Smooth muscle cell (in vitro differentiated cells): Measurements from ENCODE around the gene MXD3. TPM values are rescaled to one million over a fixed set of nuclear protein-coding genes. Genes with fewer than 3 reads are reported as not detected.
"Not testable (repeated sequence)": the region's sequence is repeated elsewhere in the genome, so short reads cannot be mapped to it uniquely, and the experiment has no call there.

Experiments
- DNase-seq: peaks from one replicate; lab custom pipeline; 2025; ENCODE audit not compliant: unreplicated experiment; lab: John Stamatoyannopoulos, UW
- H2AFZ ChIP-seq: fragments of 200-600 bp; sonication (generic); 2 replicates; pipeline ENCODE4 v1.6.0; 2016; ENCODE audit warnings: antibody characterized with exemption, low read depth, mild to moderate bottlenecking
- H3F3A ChIP-seq: fragments of 200-600 bp; sonication (generic); 2 replicates; pipeline ENCODE4 v1.6.0; 2017; ENCODE audit warnings: antibody characterized with exemption, low read depth
- H3K27ac ChIP-seq: fragments of 200-600 bp; sonication (generic); 2 replicates; pipeline ENCODE4 v1.5.1; 2016; ENCODE audit warnings: low read depth, mild to moderate bottlenecking
- H3K27me3 ChIP-seq: fragments of 200-600 bp; sonication (generic); 2 replicates; pipeline ENCODE4 v1.6.1; 2016; ENCODE audit warnings: low read depth, mild to moderate bottlenecking
- H3K36me3 ChIP-seq: fragments of 200-600 bp; sonication (generic); 2 replicates; pipeline ENCODE4 v1.5.1; 2016; ENCODE audit warnings: low read depth
- H3K4me1 ChIP-seq: fragments of 200-600 bp; sonication (generic); 2 replicates; pipeline ENCODE4 v1.5.1; 2016; ENCODE audit warnings: low read depth
- H3K4me2 ChIP-seq: fragments of 200-600 bp; sonication (generic); 2 replicates; pipeline ENCODE4 v1.6.0; 2016; ENCODE audit warnings: mild to moderate bottlenecking
- H3K4me3 ChIP-seq: fragments of 200-600 bp; sonication (generic); 2 replicates; pipeline ENCODE4 v1.5.1; 2016; ENCODE audit warnings: mild to moderate bottlenecking
- H3K79me2 ChIP-seq: fragments of 200-600 bp; sonication (generic); 2 replicates; pipeline ENCODE4 v1.6.0; 2016; ENCODE audit warnings: low read depth, mild to moderate bottlenecking
- H3K9ac ChIP-seq: fragments of 200-600 bp; sonication (generic); 2 replicates; pipeline ENCODE4 v1.6.0; 2016; ENCODE audit warnings: low read depth
- H3K9me3 ChIP-seq: fragments of 200-600 bp; sonication (generic); replicated peaks from 2 replicates; pipeline ENCODE4 v1.5.1; 2016; ENCODE audit warnings: low read depth
- H4K20me1 ChIP-seq: fragments of 200-600 bp; sonication (generic); 2 replicates; pipeline ENCODE4 v1.6.0; 2016; ENCODE audit warnings: low read depth
- CTCF ChIP-seq: fragments of 200-600 bp; sonication (generic); IDR thresholded peaks from 2 replicates; pipeline ENCODE4 v1.5.1; 2017; ENCODE audit warnings: borderline replicate concordance, mild to moderate bottlenecking, antibody characterized with exemption; ENCODE audit not compliant: insufficient read depth, poor library complexity, severe bottlenecking
- WGBS: methylation state at CpG from one replicate; pipeline ENCODE4 v1.1.7; 2016; ENCODE audit warnings: low lambda C conversion rate; 5-methylcytosine and 5-hydroxymethylcytosine counted together
- polyA plus RNA-seq: library from polyadenylated mRNA; unstranded; fragments of >200 nt; fragmentation: Nextera tagmentation; extraction: Ambion mirVana; gene quantifications from 2 replicates; pipeline ENCODE4 v1.2.1, GENCODE V29; 2016
- total RNA-seq: library from RNA; depleted of rRNA; stranded (reverse); fragments of >200 nt; gene quantifications from 2 replicates; pipeline ENCODE4 v1.2.3, GENCODE V29; 2014

MXD3 gene
- 8.6 and 16.9 TPM in 2 replicates for total RNA-seq
- polyA plus RNA-seq: 14.9 and 15.6 TPM in 2 replicates

GRCh38 chr5:177311723-177312648 is at the start of gene MXD3:
MXD3 (minus strand) TSS chr5:177311898; CDS start chr5:177311830, 68 bp downstream.
- H3K4me1 ChIP-seq: no peaks in the 10 kb centered on the region
- H3K4me3 ChIP-seq: peak within 1 kb of the TSS; percentile 71
- peak within 1 kb of the TSS; percentile 45 for H3K9ac ChIP-seq
- peak within 1 kb of the TSS; percentile 55 for H3K27ac ChIP-seq
- H3K9me3 ChIP-seq: no peaks in the 10 kb centered on the region
- H3K4me2 ChIP-seq: peak within 1 kb of the TSS; percentile 96
- H3F3A ChIP-seq: no peaks in the 10 kb centered on the region
- H3K79me2 ChIP-seq: no peaks in the 10 kb centered on the region
- peak; percentile 74 for DNase-seq
- no peak within 1 kb of the TSS for H2AFZ ChIP-seq
- peaks cover 40% of the 10 kb centered on the region for H4K20me1 ChIP-seq
- WGBS: 1% methylated on average over 58 of the region's 78 CpGs
- no peak for TF ChIP-seq CTCF
- H3K36me3 ChIP-seq: no peaks in the 10 kb centered on the region
- H3K27me3 ChIP-seq: no peaks in the 10 kb centered on the region

- H3F3A ChIP-seq, H3K9me3 ChIP-seq, H3K4me2 ChIP-seq, H3K27ac ChIP-seq, H3K36me3 ChIP-seq, H2AFZ ChIP-seq, H3K4me3 ChIP-seq, DNase-seq, H3K9ac ChIP-seq, H3K27me3 ChIP-seq, H3K79me2 ChIP-seq, H4K20me1 ChIP-seq: not testable (repeated sequence)
- 89% methylated on average over 7 of the region's 7 CpGs for WGBS
- H3K4me1 ChIP-seq: peaks cover 11% of the 10 kb centered on the region
Observed at GRCh38 chr5:177360740-177361139, 49.0 kb upstream of the MXD3 start.

- no peaks in the 10 kb centered on the region for H3K27me3 ChIP-seq
- H4K20me1 ChIP-seq: no peaks in the 10 kb centered on the region
- H3K27ac ChIP-seq: no peak overlapping the region
- H3K4me1 ChIP-seq: peaks cover 11% of the 10 kb centered on the region
- TF ChIP-seq CTCF: no peak
- H3F3A ChIP-seq: no peaks in the 10 kb centered on the region
- no peak overlapping the region for H2AFZ ChIP-seq
- 91% methylated on average over 3 of the region's 3 CpGs for WGBS
- no peak overlapping the region for H3K4me3 ChIP-seq
- H3K79me2 ChIP-seq: no peaks in the 10 kb centered on the region
- H3K9me3 ChIP-seq: no peaks in the 10 kb centered on the region
- H3K4me2 ChIP-seq: no peak overlapping the region
- H3K36me3 ChIP-seq: no peaks in the 10 kb centered on the region
- no peak overlapping the region for H3K9ac ChIP-seq
- DNase-seq: no peak
Observed at GRCh38 chr5:177359860-177360259, 48.2 kb upstream of the MXD3 start.

GRCh38 chr5:177359451-177359851 is 47.8 kb upstream of the MXD3 start:
- Histone ChIP-seq H3K9ac (no peak overlapping the region), H3K79me2 (no peaks in the 10 kb centered on the region), H3K4me2 (no peak overlapping the region), H3K27me3 (no peaks in the 10 kb centered on the region), H3F3A (no peaks in the 10 kb centered on the region), H3K4me3 (no peak overlapping the region), H3K9me3 (no peaks in the 10 kb centered on the region), H3K4me1 (peaks cover 11% of the 10 kb centered on the region), H2AFZ (no peak overlapping the region), H3K36me3 (no peaks in the 10 kb centered on the region), H3K27ac (no peak overlapping the region), H4K20me1 (no peaks in the 10 kb centered on the region)
- no peak for TF ChIP-seq CTCF
- no peak for DNase-seq
- whole genome bisulfite sequencing: 84% methylated on average over 6 of the region's 6 CpGs
